Astrocyte (in vitro differentiated cells and primary cell): ENCODE data around the gene MCTP1. TPM values are rescaled to one million over a fixed set of nuclear protein-coding genes. Genes with fewer than 3 reads are reported as not detected.

Experiments
- DNase-seq: peaks from one replicate; pipeline ENCODE4 v3.0.0-alpha.2; 2010; ENCODE audit warnings: low read depth
- FAIRE-seq: peaks from 2 replicates; lab custom pipeline; 2011; peaks lifted over from hg19 to GRCh38; lab: Jason Lieb, UNC
- H2AFZ ChIP-seq: 2 replicates; pipeline ENCODE4 v1.6.0; 2012; ENCODE audit warnings: low read depth, low read length, inconsistent platforms
- H3K27ac ChIP-seq: 2 replicates; pipeline ENCODE4 v1.5.1; 2011; ENCODE audit warnings: low read depth, low read length, inconsistent platforms
- H3K27me3 ChIP-seq: 2 replicates; pipeline ENCODE4 v1.6.0; 2011; ENCODE audit warnings: low read length, inconsistent platforms; ENCODE audit not compliant: insufficient read depth
- H3K36me3 ChIP-seq: 2 replicates; pipeline ENCODE4 v1.5.1; 2011; ENCODE audit warnings: low read length, inconsistent platforms; ENCODE audit not compliant: insufficient read depth
- H3K4me1 ChIP-seq: 2 replicates; pipeline ENCODE4 v1.5.1; 2011; ENCODE audit warnings: low read length, inconsistent platforms; ENCODE audit not compliant: insufficient read depth
- H3K4me2 ChIP-seq: 2 replicates; pipeline ENCODE4 v1.6.0; 2012; ENCODE audit warnings: low read length, inconsistent platforms
- H3K4me3 ChIP-seq: 2 replicates; pipeline ENCODE4 v1.5.1; 2011; ENCODE audit warnings: low read depth, mild to moderate bottlenecking, low read length, inconsistent platforms; ENCODE audit not compliant: insufficient read depth
- H3K79me2 ChIP-seq: 2 replicates; pipeline ENCODE4 v1.6.0; 2012; ENCODE audit warnings: mild to moderate bottlenecking, low read length, inconsistent platforms; ENCODE audit not compliant: insufficient read depth
- H3K9ac ChIP-seq: 2 replicates; pipeline ENCODE4 v1.6.0; 2012; ENCODE audit warnings: mild to moderate bottlenecking, low read length, inconsistent platforms
- H3K9me3 ChIP-seq: 2 replicates; pipeline ENCODE4 v1.5.1; 2012; ENCODE audit warnings: low read depth, mild to moderate bottlenecking, low read length, inconsistent platforms; ENCODE audit not compliant: insufficient read depth
- H4K20me1 ChIP-seq: 2 replicates; pipeline ENCODE4 v1.6.0; 2012; ENCODE audit warnings: low read length, inconsistent platforms; ENCODE audit not compliant: insufficient read depth
- H3K27ac Mint-ChIP-seq: one replicate; pipeline ENCODE4 v1.8.0; 2021; ENCODE audit warnings: mild to moderate bottlenecking, mixed read lengths; ENCODE audit not compliant: unreplicated experiment
- H3K27me3 Mint-ChIP-seq: one replicate; pipeline ENCODE4 v1.8.0; 2021; ENCODE audit warnings: low read depth, mixed read lengths; ENCODE audit not compliant: unreplicated experiment
- H3K36me3 Mint-ChIP-seq: one replicate; pipeline ENCODE4 v1.8.0; 2021; ENCODE audit warnings: low read depth, mixed read lengths; ENCODE audit not compliant: unreplicated experiment
- H3K4me1 Mint-ChIP-seq: one replicate; pipeline ENCODE4 v1.8.0; 2021; ENCODE audit warnings: low read depth, mixed read lengths; ENCODE audit not compliant: unreplicated experiment
- H3K4me3 Mint-ChIP-seq: one replicate; pipeline ENCODE4 v1.8.0; 2021; ENCODE audit warnings: mild to moderate bottlenecking, moderate library complexity, mixed read lengths; ENCODE audit not compliant: unreplicated experiment
- H3K9me3 Mint-ChIP-seq: one replicate; pipeline ENCODE4 v1.8.0; 2021; ENCODE audit warnings: mild to moderate bottlenecking, mixed read lengths; ENCODE audit not compliant: unreplicated experiment
- EZH2 ChIP-seq: IDR thresholded peaks from 2 replicates; pipeline ENCODE4 v1.6.1; 2012; ENCODE audit warnings: mild to moderate bottlenecking, low read length, inconsistent platforms; ENCODE audit not compliant: insufficient read depth
- total RNA-seq: library from RNA; stranded (reverse); gene quantifications from 2 replicates; pipeline ENCODE4 v1.2.1, GENCODE V29; 2021
- TF ChIP-seq, protein P1 (sequence below): IDR thresholded peaks from 2 replicates; pipeline ENCODE4 v1.5.1; 2011; ENCODE audit warnings: low read depth, mild to moderate bottlenecking, inconsistent platforms, low read length, moderate library complexity; ENCODE audit not compliant: insufficient read depth

The MCTP1 gene
- total RNA-seq, 1 donor from 2014 or later: 40.6 TPM

DNA sequence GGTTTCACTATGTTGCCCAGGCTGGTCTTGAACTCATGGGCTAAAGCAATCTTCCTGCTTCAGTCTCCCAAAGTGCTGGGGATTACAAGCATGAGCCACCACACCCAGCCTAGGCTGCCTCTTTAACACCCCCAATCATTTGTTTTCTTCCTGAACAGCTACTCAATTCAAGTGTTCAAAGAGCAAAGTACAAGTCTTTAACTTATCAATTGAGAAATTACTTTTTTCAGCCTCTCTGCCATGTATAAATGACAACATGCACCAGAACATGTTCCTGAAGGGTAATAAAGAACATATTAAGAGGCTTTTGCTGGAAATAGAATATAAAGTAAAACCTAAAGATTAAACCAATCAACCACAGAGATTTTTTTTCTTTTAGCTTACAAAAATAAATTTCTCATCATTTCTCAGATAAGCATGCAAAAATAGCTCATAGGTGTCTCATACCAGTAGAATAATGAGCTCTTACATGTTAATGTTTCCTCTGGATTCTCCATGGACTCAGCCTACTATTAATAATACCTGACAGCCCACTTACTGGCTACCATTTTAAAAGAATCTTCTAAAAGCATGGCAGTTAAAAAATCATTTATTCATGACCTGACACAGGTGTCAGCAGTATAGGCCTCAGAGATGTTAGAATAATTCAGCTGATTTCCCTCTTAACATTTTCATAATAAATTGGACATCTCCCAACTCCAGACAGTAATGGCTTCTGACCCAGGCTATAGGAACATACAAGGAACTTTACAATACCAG lies 60.0 kb downstream of the MCTP1 start:
- Mint-ChIP-seq H3K4me3 (no peak overlapping the region), H3K9me3 (peaks cover 2% of the 10 kb centered on the region), H3K27ac (no peak overlapping the region), H3K36me3 (no peaks in the 10 kb centered on the region), H3K27me3 (no peaks in the 10 kb centered on the region), H3K4me1 (peaks cover 2% of the 10 kb centered on the region)
- H3K27ac ChIP-seq: no peak overlapping the region
- H3K36me3 ChIP-seq: no peaks in the 10 kb centered on the region
- H3K9ac ChIP-seq: no peak overlapping the region
- H2AFZ ChIP-seq: no peak overlapping the region
- TF ChIP-seq EZH2: no peak
- TF ChIP-seq, protein P1, sequence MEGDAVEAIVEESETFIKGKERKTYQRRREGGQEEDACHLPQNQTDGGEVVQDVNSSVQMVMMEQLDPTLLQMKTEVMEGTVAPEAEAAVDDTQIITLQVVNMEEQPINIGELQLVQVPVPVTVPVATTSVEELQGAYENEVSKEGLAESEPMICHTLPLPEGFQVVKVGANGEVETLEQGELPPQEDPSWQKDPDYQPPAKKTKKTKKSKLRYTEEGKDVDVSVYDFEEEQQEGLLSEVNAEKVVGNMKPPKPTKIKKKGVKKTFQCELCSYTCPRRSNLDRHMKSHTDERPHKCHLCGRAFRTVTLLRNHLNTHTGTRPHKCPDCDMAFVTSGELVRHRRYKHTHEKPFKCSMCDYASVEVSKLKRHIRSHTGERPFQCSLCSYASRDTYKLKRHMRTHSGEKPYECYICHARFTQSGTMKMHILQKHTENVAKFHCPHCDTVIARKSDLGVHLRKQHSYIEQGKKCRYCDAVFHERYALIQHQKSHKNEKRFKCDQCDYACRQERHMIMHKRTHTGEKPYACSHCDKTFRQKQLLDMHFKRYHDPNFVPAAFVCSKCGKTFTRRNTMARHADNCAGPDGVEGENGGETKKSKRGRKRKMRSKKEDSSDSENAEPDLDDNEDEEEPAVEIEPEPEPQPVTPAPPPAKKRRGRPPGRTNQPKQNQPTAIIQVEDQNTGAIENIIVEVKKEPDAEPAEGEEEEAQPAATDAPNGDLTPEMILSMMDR: no peak
- H3K4me1 ChIP-seq: no peaks in the 10 kb centered on the region
- H3K27me3 ChIP-seq: no peaks in the 10 kb centered on the region
- no peak for FAIRE-seq
- no peak for DNase-seq
- H3K79me2 ChIP-seq: no peaks in the 10 kb centered on the region
- no peak overlapping the region for H3K4me3 ChIP-seq
- no peak overlapping the region for H3K4me2 ChIP-seq
- H4K20me1 ChIP-seq: no peaks in the 10 kb centered on the region
- H3K9me3 ChIP-seq: no peaks in the 10 kb centered on the region

DNA sequence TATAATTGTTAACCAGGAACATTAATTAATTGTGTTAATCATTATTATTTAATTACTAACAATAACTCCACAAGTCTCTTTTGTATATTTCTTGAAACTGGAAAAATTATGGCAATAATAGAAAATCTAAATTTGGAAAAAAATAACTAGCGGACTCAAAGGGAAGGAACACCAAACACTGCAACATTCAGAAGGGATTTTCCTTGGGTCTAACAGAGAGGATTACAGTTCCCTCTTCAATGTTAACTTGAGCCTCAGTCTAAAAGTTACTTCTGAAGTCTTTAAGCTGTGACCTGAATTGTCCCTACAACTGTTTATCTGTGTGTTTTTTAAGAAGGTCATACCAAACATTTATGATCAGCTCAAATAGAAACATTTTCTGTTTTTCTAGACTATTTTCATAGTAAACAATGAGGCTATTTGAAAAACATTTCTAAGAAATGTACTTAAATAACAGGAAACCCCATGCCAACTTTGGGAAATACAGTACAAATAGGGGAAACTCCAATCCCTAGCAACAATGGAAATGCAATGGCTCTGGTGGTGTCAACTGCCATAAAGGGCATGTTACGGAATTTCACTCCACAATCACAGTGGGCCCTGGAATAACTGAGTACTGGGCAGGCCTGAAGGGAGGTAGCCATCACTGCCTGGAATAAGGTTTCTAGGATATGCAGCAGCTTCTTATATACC lies 61.2 kb downstream of the MCTP1 start:
- H3K36me3 ChIP-seq: no peaks in the 10 kb centered on the region
- Mint-ChIP-seq H3K4me3 (no peak overlapping the region), H3K9me3 (peaks cover under 1% of the 10 kb centered on the region), H3K36me3 (no peaks in the 10 kb centered on the region), H3K4me1 (no peaks in the 10 kb centered on the region), H3K27ac (no peak overlapping the region), H3K27me3 (no peaks in the 10 kb centered on the region)
- H3K79me2 ChIP-seq: no peaks in the 10 kb centered on the region
- no peak overlapping the region for H3K4me3 ChIP-seq
- no peak overlapping the region for H2AFZ ChIP-seq
- no peaks in the 10 kb centered on the region for H3K9me3 ChIP-seq
- H3K27me3 ChIP-seq: no peaks in the 10 kb centered on the region
- H3K4me2 ChIP-seq: no peak overlapping the region
- no peak overlapping the region for H3K9ac ChIP-seq
- FAIRE-seq (no peak), DNase-seq (no peak)
- no peak for TF ChIP-seq EZH2
- TF ChIP-seq, protein P1: no peak
- H3K4me1 ChIP-seq: no peaks in the 10 kb centered on the region
- H3K27ac ChIP-seq: no peak overlapping the region
- no peaks in the 10 kb centered on the region for H4K20me1 ChIP-seq
